HG03103 (cell line): ENCODE data around the gene CDKAL1.

ENCODE experiments used
- ATAC-seq: cut with Tn5 transposase; IDR thresholded peaks from one replicate; pipeline ENCODE4 v1.9.1; 2021; ENCODE audit warnings: low read depth; ENCODE audit not compliant: unreplicated experiment

The CDKAL1 gene

DNA sequence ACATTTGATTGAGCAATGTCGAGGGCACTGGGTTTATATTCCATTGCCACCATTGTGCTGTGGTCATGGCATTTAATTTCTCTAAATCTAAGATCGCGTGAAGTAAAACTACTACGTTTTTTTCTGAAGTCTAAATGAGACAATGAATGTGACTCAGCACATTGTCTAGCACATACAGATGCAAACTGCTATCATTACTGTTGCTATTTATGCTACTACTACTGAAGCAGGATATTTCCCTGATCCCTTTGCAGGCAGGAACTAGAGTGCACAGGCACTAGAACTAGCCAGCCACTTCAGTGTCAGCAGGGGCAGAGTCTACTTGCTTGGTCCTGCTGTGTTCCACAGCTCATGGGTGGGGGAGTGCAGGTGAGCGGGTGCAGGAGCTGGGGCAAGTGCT lies 449.7 kb downstream of the CDKAL1 start:
- no peak for ATAC-seq

DNA sequence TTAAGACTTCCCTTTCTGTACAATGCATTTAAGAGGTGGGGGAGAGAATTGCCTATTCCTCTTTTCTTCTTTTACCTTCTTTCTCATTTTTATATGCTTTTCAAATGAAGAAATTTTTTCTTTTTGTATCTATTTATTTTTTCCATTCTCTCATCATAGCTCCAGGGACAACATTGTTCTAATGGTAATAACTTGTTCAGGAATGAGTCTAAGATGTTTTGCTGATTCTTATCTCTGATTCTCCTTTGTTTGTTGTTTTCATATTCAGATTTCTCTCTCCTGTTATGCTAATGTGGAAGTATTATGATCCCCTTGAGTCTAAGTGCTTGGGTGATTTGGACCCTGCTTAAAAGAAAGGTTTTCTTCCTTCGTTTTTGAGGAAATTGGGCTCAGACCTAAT lies 451.6 kb downstream of the CDKAL1 start:
- ATAC-seq, result no peak

DNA sequence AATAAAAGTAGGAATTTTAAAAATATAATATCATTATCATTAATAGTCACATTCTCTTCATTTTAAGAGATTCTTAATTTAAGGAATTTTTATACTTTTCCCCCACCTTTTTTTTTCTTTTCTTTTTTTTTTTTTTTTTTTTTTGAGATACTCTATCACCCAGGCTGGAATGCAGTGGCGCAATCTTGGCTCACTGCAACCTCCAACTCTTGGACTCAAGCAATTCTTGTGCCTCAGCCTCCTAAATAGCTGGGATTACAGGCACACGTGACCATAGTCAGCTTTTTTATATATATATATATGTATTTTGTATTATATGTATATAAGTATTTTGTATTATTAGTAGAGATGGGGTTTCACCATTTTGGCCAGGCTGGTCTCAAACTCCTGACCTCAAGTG lies 457.7 kb downstream of the CDKAL1 start:
- no peak for ATAC-seq

DNA sequence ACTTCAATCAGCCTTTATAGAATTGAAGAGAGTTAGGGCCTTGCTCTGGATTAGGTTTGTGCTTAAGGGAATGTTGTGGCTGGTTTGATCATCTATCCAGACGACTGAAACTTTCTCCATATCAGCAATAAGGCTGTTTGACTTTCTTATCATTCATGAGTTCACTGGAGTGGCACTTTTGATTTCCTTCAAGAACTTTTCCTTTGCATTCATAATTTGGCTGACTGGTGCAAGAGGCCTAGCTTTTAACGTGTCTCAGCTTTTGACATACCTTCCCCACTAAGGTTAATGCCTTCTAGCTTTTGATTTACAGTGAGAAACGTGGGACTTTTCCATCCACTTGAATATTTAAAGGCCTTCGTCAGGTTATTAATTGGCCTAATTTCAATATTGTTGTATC lies 461.8 kb downstream of the CDKAL1 start:
- no peak for ATAC-seq

DNA sequence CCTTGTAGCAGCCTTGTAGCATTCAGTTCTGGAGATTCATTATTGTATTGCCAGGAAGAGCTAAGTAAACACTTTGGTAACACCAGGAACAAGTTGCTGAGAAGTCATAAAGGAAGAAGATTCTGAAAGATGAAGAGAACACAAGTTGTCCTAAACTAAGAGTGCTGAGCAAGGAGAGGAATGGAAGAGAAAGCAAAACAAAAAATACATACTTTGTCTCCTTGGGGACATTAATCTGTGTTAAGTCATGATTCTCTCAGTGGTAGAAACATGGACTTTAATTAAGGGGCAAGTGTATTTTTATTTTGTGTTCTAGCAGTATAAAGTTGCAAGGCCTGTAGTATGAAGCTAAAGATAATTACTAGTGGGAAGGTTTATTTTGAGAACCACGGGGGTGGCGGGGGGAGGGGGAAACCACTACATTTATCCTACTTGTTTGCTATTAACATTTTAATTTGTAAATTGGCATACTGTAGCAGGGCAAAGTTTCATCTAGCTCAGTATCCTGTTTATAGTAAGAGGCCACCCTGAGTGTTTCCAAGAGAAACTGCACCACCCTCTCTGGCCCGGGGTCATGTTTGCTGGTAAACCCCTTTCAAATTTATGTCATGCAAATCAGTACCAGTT lies 463.0 kb downstream of the CDKAL1 start:
- no peak for ATAC-seq

DNA sequence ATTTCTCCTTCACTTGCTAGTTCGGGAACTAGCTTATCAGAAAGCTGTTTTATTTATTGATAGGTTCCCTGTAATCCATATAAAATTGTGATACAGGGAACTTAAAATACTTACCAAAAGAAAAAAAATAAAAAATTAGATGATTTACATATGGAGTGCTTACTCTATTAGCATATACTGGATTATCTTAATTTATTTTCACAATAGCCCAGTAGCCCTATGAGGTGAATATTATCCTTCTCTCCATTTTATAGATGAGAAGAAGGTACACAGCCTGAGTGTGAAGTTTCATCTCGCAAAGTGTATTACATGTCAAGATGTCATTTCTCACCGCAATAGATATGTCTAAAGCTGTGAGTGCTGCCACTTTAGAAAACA lies 463.5 kb downstream of the CDKAL1 start:
- no peak for ATAC-seq

DNA sequence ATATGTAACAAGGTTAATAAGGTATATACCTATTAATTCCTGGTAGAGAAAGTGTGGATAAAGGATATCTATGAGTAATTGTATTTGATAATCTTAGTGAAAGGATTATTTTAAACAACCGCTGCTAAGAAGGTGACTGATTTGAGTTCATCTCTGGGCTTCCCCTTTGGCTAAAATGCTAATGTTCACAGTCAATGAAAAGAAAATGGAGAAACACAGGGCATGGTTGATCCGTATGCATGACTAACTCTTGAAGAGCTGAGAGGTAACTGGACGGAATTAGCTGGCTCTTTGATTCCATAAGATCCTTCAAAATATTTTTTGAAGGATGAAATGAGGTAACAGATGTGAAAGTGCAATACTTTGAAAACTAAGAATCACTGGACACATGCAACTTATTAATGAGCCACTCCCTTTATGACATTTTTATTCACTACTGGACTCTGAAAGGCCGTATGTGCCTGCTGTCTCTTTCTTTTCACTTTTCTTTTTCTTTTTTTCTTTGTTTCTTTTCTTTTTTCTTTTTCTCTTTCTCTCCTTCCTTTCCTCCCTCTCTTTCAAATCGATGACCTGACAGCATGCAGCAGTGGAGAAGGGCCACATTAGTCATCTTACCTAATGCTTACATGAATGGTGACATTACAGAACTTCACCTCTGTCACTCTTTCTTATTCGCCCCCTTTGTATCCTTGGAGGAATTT lies 464.6 kb downstream of the CDKAL1 start:
- ATAC-seq, result no peak

DNA sequence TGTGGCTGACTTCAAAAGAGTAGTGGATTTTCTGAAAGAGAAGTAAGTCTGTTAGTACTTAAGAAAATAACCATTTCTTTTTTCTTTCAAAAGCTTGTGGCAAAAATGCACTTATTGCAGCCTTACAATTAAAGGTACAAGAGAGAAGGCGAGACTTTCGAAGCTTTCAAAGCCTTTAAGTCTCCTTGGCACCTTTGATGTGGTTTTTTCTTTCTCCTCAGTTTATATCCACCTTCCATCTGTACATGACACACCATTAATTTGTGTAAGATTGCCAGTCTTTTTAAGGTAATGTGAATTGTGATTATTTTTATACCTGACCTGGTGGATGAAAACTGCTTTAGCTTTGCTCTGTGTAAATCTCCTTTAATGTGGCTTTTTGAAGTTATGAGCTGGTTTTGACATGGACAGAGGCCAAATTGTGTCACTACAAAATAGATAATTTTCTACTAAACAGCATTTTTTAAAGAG lies 466.1 kb downstream of the CDKAL1 start:
- no peak for ATAC-seq

DNA sequence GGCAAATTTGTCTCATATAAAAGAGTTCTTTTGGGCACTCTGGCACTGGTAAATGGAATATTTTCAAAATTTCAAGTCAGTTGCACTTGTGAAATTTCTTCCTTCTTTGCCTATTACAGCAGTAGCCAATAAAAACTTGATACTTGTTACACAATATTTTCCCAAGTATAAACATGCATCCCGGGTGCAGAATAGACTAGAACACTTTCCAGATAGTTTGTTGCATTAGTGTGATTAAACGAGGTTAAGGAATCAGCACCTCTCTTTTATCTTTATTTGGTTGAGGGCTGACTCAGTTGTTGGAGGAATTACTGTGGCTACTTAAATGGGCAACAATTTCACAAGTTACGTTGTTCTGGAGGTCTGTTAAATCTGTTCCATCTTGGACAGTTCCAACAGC lies 467.5 kb downstream of the CDKAL1 start:
- no peak for ATAC-seq

DNA sequence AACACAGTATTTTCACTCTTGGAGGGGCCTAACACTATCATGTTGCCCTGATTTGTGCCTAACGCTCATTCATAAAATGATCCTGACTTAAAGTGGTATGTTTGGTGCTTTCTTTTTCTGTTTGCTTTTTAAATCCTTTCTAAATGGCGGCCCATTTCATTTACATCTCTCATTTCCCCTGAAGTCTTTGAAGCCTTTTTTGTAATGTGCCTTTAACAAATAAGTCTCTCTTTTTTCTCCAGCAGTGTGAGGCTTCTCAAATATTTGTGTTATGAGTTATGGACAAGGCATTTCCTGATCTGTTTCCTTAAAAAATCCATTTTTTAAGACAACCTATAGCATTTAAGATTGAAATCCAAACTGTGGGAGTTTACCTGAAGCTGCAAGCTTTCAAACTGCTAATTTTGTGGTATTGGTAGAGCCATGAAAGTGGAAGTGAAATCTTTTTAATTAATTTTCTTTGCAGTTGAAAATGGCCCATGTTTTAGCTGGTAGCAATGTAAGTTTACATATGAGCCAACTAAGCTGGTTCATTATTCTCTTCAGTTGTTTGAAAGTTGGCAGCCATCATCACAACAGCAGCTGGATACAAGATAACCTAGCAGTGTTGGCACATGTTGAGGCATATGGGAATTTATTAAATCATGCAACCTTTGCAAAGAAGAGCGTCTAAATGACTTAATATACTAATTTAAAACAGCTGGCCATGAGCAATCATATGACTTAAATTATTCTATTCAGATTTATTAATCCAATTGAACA lies 469.7 kb downstream of the CDKAL1 start:
- peak; percentile 76 for ATAC-seq

DNA sequence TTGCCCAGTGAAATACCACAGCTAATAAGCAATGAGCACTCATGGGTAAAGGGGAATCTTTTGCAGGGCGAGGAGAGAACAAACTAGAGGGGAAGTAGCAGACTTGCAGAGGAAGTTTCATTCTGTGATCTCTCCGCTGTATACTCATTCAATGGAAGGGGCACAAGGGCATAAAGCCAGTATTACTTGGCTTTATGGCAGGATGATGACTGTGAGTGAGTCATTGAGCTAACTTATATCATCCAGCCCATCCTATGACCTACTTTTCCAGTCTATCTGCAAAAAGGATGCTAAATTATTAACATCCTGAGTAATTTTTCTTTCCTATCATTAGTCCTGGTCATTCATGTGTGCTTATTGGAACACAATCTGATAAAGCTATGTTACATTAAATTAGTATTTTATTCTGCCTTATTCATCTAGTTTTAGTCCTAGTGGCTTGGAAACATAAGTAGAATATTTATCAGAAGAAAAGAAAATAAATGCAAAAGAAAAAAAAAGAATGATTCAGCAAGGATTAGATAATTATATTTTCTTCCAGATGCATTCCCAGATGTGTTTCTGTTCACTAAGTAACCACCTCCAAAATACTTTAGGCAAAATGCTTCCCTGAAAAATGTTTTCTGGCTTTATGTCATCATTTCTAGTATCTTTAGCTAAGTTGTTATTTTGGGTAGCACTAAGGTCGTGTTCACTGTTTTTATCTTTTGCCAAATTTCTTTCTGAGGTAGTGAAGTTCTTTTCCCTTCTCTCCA lies 471.7 kb downstream of the CDKAL1 start:
- ATAC-seq, result no peak

DNA sequence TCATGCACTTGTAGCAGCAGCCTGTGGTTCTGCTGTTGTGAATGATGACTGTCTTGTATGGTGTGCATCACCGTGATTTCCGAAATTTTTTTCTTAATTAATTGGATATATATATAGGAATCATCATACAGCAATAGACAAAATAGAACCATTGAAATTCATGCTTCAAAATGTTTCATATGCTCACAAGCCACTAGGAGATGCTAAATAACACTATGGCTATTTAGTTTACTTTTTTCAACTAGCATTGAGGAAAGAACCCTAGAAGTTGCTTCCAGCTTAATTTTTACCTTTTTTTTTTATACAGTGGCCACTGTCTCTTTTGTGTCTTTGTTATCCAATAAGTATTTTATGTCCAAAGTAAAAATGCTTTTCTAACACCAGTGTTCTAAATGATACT lies 485.4 kb downstream of the CDKAL1 start:
- ATAC-seq, result no peak

DNA sequence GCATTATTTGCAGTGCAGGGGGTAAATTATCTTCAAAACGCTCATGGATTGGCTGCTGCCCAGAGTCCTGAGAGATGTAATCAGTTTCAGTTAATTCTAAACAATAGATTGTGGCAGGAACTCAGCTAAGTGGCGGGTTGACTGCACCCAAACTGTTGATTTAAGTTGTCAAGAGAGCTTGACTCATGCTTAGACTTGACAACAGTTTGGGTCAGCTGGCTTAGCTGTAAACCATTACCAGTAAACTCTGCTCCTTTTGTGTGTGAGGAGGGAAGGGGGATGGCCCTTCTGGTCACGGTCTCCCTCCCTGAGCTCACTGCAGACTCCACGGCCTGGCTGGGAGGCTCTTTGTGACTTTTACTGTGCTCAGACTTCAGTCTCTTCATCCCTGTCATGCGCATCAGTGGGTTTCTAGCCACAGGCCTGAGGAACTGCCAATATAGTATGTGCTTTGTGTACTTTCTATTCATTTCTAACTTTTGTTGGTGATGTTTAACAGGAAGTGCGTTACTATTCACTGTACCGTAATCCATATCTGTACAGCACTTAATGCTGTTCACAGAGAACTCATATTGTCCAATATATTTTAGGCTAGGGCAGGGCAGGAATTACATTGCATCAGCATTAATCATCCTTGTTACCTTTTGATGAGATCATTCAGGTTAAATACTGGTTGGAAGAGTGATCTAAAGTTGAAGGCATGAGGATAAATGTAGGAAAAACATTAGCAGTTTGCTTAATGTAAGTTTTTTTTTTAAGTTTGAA lies 488.3 kb downstream of the CDKAL1 start:
- ATAC-seq, result peak; percentile 85

DNA sequence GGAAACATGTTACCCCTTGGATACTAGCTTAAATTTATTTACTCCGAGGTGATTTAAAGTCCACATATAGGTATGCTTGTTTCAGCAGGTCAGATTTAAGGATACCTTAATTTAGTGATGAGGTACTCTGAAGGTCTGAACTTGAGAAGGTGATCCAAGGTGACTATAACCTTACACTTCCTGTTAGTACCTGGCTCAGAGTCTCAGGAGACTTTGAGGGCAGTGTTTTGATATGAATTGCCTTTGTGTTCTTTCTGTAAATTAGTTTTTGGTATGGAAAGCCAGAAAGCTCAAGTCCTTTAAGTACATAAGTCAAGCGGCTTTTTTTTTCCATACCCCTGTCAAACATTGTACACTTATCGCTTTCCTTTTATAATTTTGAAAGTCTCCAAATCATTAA lies 489.0 kb downstream of the CDKAL1 start:
- no peak for ATAC-seq

DNA sequence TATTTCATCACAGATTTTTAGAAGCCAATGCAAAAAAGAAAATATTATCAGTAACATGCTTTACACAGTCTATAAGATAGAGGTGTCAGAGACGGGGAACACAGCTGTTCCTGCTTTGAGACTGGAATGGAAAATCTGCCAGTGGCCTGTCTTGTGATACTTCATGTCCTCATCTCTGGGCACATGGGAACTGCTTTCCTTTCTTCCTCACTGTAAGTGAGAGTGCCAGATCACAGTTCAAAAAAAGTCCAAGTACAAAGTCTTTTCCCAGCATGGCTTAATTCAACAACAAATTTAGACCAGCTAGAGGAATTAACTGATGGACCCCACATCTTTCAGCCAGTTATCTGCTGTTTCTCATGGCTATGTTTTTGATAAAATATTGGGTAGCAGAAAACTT lies 490.4 kb downstream of the CDKAL1 start:
- no peak for ATAC-seq

DNA sequence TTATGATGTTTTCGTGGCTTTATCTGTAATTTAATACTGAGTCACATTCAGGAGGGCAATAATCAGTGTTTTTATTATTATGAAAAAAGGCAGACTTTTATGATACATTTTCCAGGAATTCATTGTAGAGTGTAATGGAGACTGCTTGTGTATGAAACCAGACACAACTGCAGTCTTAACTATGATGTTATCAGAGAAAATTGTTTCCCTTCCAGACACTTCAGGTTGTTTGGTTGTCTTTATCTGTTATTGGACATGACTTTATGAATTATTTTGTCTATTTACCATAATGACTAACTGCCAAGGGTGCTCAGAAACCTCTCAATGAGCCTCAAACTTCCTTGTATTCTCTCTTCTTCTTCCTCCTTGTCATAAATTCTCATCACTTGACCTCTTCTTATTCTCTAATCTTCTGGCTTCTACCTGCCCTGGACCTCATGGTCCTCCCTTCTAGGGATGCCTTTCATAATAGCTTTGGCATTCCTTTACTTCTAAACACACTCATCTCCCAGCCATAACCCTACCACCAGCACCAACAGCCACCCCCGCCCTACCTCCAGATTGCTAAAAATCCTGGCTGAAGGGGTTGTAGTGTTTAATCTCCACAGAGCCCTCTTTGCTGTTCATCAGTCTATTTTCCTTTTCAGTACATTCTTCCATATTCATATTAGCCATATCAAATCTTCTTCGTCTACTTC lies 492.5 kb downstream of the CDKAL1 start:
- no peak for ATAC-seq

DNA sequence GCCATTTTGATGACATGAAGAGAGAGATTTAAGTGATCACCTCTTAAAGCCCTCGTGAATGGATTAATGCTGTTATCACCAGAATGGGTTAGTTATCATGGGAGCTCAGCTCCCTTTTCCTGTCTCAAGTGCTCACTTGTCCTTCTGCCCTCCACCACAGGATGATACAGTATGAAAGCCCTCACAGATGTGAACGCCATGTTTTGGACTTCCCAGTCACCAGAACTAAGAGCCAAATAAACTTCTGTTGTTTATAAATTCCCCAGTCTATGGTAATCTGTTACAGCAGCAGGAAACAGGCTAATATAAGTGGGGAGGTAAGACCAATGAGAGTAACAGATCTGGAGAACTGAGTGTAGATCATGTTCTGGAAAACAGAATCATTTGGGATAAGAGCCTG lies 493.2 kb downstream of the CDKAL1 start:
- no peak for ATAC-seq

DNA sequence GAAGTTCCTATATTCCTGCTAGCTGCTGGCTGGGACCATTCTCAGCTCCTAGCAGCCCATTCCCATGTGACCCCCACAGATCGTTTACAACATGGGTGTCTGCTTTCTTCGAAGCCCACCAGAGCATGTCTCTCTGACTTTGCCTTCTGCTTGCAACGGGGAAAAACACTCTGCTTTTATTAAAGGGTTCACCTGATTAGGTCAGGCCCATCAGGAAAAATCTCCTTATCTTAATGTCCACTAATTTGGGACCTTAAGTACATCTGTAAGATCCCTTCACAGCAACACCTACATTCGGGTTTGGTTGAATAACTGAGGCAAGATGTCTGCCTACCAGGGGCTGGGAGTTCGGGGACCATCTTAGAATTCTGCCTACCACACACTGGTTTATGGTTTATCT lies 496.9 kb downstream of the CDKAL1 start:
- ATAC-seq, result no peak

DNA sequence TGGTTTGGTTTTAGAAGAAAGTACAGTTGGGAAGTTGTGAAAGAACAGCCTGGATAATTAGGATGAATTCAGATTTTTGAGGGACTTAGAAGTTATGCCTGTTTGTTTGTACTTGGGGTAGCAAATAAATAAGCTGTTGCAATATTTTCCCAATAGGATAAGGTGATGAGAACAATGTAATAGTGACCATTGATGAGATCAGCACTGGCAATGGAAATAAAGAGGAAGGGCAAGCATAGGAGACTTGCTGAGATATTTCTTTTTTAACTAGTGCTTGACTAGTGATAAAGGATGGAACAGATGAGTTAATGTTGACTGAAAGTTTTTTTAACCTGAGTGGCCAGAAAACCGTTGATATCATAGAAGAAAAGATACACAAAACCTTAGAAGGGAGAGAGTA lies 498.8 kb downstream of the CDKAL1 start:
- no peak for ATAC-seq

DNA sequence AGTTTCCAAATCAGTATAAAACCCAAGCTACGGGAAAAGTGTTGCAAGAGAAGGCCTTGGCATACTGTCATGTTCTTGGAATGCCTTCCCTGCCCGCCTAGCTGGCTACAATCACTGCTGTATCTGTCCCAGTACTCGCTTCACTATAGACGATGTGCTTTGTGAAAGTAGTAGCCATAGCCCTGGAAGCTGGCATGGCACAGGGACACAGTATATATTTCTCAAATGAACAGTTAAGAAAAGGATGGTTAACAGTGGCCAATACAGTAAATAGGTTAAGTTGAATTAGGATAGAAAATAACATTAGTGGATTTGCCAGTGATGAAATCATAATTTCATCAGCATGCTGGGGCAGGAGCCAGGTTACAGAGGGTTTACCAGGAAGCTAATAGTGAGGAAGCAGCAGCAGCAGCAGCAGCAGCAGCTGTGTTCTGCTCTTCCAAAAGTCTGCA lies 499.3 kb downstream of the CDKAL1 start:
- no peak for ATAC-seq
